ENCODE measurements around the gene FOXP1.
A peak's percentile ranks its signal among the peaks of the same experiment; 100 is the strongest.

FOXP1 gene

GRCh38 chr3:71028184-71028583 lies 555.3 kb downstream of the FOXP1 start:
- no peaks in the 10 kb centered on the region for H3K27me3 ChIP-seq
- DNase-seq: no peak
- peaks cover 0 to 9% (median 2%) of the 10 kb centered on the region in 3 donors for H3K36me3 ChIP-seq
- intact Hi-C loops (cut with DNase I; ENCODE audit: low total_unique reads): loop anchor here (10.0 kb wide), 1 partner anchor 277 kb away; no protein-coding TSS in a partner anchor
- H3K4me3 ChIP-seq: no peak overlapping the region
- no peaks in the 10 kb centered on the region for H3K9me3 ChIP-seq
- peaks cover 0 to 84% (median 58%) of the 10 kb centered on the region in 4 donors for H3K4me1 ChIP-seq
- no peak for TF ChIP-seq CTCF (IDR thresholded peaks at IDR 0.05)
- no peak overlapping the region for H3K27ac ChIP-seq

- Histone ChIP-seq H3K36me3 (peaks cover 0 to 9% (median 2%) of the 10 kb centered on the region in 3 donors), H3K27me3 (no peaks in the 10 kb centered on the region), H3K4me1 (peaks cover 0 to 81% (median 50%) of the 10 kb centered on the region in 4 donors), H3K9me3 (no peaks in the 10 kb centered on the region), H3K4me3 (no peak overlapping the region), H3K27ac (peak overlapping the region; percentile 33 to 50)
- no peak for DNase-seq
- no peak for TF ChIP-seq CTCF (IDR thresholded peaks at IDR 0.05)
- intact Hi-C loops (cut with DNase I; ENCODE audit: low total_unique reads): loop anchor here (10.0 kb wide), 1 partner anchor 278 kb away; no protein-coding TSS in a partner anchor
Measured at GRCh38 chr3:71026634-71027578, 556.6 kb downstream of the FOXP1 start.

DNA sequence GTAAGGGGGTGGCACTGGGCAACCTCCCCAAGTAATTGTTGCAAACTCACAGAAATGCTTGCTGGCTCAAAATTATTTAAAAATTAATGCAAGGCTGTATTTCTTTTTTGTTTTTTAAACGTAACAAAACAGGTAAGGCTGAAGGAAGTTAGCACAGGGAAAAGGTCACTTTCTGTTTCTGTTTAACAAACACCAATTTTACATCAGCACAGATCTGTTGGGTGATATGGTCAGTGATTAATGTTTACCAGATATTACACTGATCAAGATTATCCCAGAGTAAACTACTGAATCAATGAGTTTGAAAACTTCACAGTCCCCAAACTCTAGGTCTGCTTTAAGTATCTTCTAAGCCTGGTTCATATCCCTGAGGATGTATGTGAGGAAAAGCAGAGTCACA lies 558.0 kb downstream of the FOXP1 start:
- H3K36me3 ChIP-seq: peaks cover 0 to 9% (median 2%) of the 10 kb centered on the region in 3 donors
- no peaks in the 10 kb centered on the region for H3K27me3 ChIP-seq
- intact Hi-C loops (cut with DNase I; ENCODE audit: low total_unique reads): loop anchor here (10.0 kb wide), 1 partner anchor 279 kb away; no protein-coding TSS in a partner anchor
- peak overlapping the region; percentile 33 to 50 for H3K27ac ChIP-seq
- DNase-seq: no peak
- H3K9me3 ChIP-seq: no peaks in the 10 kb centered on the region
- peak overlapping the region in 1 of 2 donors; percentile 12 for H3K4me3 ChIP-seq
- no peak for TF ChIP-seq CTCF (IDR thresholded peaks at IDR 0.05)
- peaks cover 0 to 75% (median 38%) of the 10 kb centered on the region in 4 donors for H3K4me1 ChIP-seq

- Histone ChIP-seq H3K4me1 (peaks cover 0 to 75% (median 38%) of the 10 kb centered on the region in 4 donors), H3K27ac (peak overlapping the region; percentile 33 to 50)
Measured at GRCh38 chr3:71025010-71025409, 558.5 kb downstream of the FOXP1 start.

More at GRCh38 chr3:71025010-71025409, 558.5 kb downstream of the FOXP1 start:
- intact Hi-C loops (cut with DNase I; ENCODE audit: low total_unique reads): loop anchor here (10.0 kb wide), 1 partner anchor 280 kb away; no protein-coding TSS in a partner anchor
- TF ChIP-seq CTCF (IDR thresholded peaks at IDR 0.05): no peak
- no peaks in the 10 kb centered on the region for H3K27me3 ChIP-seq
- H3K4me3 ChIP-seq: peak overlapping the region in 1 of 2 donors; percentile 12
- no peak for DNase-seq
- H3K9me3 ChIP-seq: no peaks in the 10 kb centered on the region
- H3K36me3 ChIP-seq: peaks cover 0 to 9% (median 0%) of the 10 kb centered on the region in 3 donors

Measured in tibial artery (tissue), 4 donors.